ENCODE data around the gene KLHL14.

Gene KLHL14

GRCh38 chr18:32684940-32685339 is 87.9 kb downstream of the KLHL14 start:
- H3K36me3 ChIP-seq (ENCODE audit: low read length): no peaks in the 10 kb centered on the region
- no peak overlapping the region for H3K4me2 ChIP-seq (ENCODE audit: low read depth, low read length, poor library complexity, severe bottlenecking)
- no peaks in the 10 kb centered on the region for H3K9me2 ChIP-seq (replicated peaks; ENCODE audit: insufficient read depth, low read length)
- H3K79me2 ChIP-seq (ENCODE audit: insufficient read depth, low read length): no peaks in the 10 kb centered on the region
- no peaks in the 10 kb centered on the region for H3K9me3 ChIP-seq (ENCODE audit: insufficient read depth, low read length)
- no peaks in the 10 kb centered on the region for H4K20me1 ChIP-seq (ENCODE audit: low read depth, low read length)
- TF ChIP-seq CTCF (IDR thresholded peaks at IDR 0.05; ENCODE audit: insufficient read depth, low read length, poor library complexity, severe bottlenecking): no peak
- TF ChIP-seq EZH2phosphoT487 (conservative IDR thresholded peaks at IDR 0.05; ENCODE audit: low read length): no peak
- no peak overlapping the region for H2AFZ ChIP-seq (ENCODE audit: low read depth, low read length, severe bottlenecking)
- no peak overlapping the region for H3K27ac ChIP-seq (ENCODE audit: low read depth, low read length)
- no peaks in the 10 kb centered on the region for H3F3A ChIP-seq (ENCODE audit: insufficient read depth)
- H3K27me3 ChIP-seq (ENCODE audit: low read length): no peaks in the 10 kb centered on the region
- H3K4me3 ChIP-seq (ENCODE audit: insufficient read depth, low read length, poor library complexity, severe bottlenecking): no peak overlapping the region
- H3K9ac ChIP-seq (ENCODE audit: low read length): no peak overlapping the region

GRCh38 chr18:32684096-32684495 is 88.7 kb downstream of the KLHL14 start:
- H4K20me1 ChIP-seq (ENCODE audit: low read depth, low read length): no peaks in the 10 kb centered on the region
- H3K27ac ChIP-seq (ENCODE audit: low read depth, low read length): no peak overlapping the region

GRCh38 chr18:32683044-32683443 is 89.8 kb downstream of the KLHL14 start:
- H2AFZ ChIP-seq (ENCODE audit: low read depth, low read length, severe bottlenecking): no peak overlapping the region
- no peaks in the 10 kb centered on the region for H3F3A ChIP-seq (ENCODE audit: insufficient read depth)
- H3K27ac ChIP-seq (ENCODE audit: low read depth, low read length): no peak overlapping the region
- H3K4me3 ChIP-seq (ENCODE audit: insufficient read depth, low read length, poor library complexity, severe bottlenecking): no peak overlapping the region
- no peaks in the 10 kb centered on the region for H4K20me1 ChIP-seq (ENCODE audit: low read depth, low read length)
- no peak overlapping the region for H3K4me2 ChIP-seq (ENCODE audit: low read depth, low read length, poor library complexity, severe bottlenecking)
- no peaks in the 10 kb centered on the region for H3K79me2 ChIP-seq (ENCODE audit: insufficient read depth, low read length)
- no peaks in the 10 kb centered on the region for H3K36me3 ChIP-seq (ENCODE audit: low read length)
- H3K9ac ChIP-seq (ENCODE audit: low read length): no peak overlapping the region
- no peaks in the 10 kb centered on the region for H3K27me3 ChIP-seq (ENCODE audit: low read length)
- H3K9me3 ChIP-seq (ENCODE audit: insufficient read depth, low read length): no peaks in the 10 kb centered on the region
- H3K9me2 ChIP-seq (replicated peaks; ENCODE audit: insufficient read depth, low read length): no peaks in the 10 kb centered on the region
- TF ChIP-seq EZH2phosphoT487 (conservative IDR thresholded peaks at IDR 0.05; ENCODE audit: low read length) (no peak), CTCF (IDR thresholded peaks at IDR 0.05; ENCODE audit: insufficient read depth, low read length, poor library complexity, severe bottlenecking) (no peak)

More at GRCh38 chr18:32684096-32684495, 88.7 kb downstream of the KLHL14 start:
- Histone ChIP-seq H3K4me3 (ENCODE audit: insufficient read depth, low read length, poor library complexity, severe bottlenecking) (no peak overlapping the region), H3K9me2 (replicated peaks; ENCODE audit: insufficient read depth, low read length) (no peaks in the 10 kb centered on the region), H3K36me3 (ENCODE audit: low read length) (no peaks in the 10 kb centered on the region), H3K9ac (ENCODE audit: low read length) (no peak overlapping the region), H3K9me3 (ENCODE audit: insufficient read depth, low read length) (no peaks in the 10 kb centered on the region), H3K79me2 (ENCODE audit: insufficient read depth, low read length) (no peaks in the 10 kb centered on the region), H3K27me3 (ENCODE audit: low read length) (no peaks in the 10 kb centered on the region), H2AFZ (ENCODE audit: low read depth, low read length, severe bottlenecking) (no peak overlapping the region), H3F3A (ENCODE audit: insufficient read depth) (no peaks in the 10 kb centered on the region), H3K4me2 (ENCODE audit: low read depth, low read length, poor library complexity, severe bottlenecking) (no peak overlapping the region)
- TF ChIP-seq CTCF (IDR thresholded peaks at IDR 0.05; ENCODE audit: insufficient read depth, low read length, poor library complexity, severe bottlenecking) (no peak), EZH2phosphoT487 (conservative IDR thresholded peaks at IDR 0.05; ENCODE audit: low read length) (no peak)
